NCI-H1092 (cell line): ENCODE results near the gene DLX5.

Experiments used
- DNase-seq: peaks from one replicate; lab custom pipeline; 2025; lab: John Stamatoyannopoulos, UW

DLX5 gene

GRCh38 chr7:96991546-96992191 lies 33.0 kb downstream of the DLX5 start:
- no peak for DNase-seq

DNA sequence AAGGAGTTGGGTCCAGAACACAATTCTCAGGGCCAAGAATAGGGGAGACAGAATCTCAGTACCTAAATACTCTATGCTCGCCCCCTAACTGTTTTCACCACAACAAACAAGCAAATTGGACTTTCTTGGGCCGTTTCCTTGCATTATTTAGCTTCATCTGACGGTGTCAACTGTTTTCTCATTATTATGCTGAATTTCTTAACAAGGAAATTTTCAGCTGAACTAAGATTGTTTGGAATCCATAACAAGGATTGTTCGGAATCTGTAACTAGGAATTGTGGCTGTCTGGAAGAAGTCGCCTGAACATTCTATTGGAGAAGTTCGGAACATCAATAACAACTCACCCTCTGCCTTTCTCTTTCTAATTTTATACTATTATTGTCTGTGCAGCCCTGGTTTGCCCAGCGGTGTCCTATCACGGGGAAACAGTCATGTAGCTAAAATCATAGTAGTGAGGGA lies 34.7 kb downstream of the DLX5 start:
- no peak for DNase-seq

DNA sequence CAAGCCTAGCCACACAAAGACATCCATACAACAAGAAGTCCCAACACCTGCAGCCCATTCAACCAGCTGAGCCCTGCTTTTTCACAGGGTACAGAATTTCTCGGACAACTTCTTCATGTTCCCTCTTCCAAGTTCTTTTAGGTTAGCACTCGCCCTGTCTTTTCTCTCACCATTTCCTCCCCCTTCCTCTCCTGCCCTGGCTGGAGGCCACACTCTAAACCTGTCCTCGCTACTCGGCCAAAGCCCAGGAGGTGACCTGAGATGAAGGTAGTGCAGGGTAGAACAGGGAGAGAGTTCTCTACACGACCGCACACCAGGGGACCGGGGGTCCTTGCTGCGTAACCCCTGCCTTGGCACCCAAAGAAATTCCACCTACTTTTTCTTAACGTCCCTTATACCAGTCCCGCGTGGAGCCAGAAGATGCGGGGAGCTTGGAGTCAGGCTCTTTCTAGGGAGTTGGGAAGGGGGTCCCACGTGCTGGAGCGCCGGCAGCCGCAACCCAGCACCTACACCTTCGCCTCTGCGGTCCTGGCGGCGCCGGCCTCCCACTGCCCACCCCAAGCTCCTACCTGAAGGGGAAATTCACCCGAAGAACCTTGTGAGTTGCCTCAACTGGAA lies 35.3 kb downstream of the DLX5 start:
- DNase-seq = no peak

DNA sequence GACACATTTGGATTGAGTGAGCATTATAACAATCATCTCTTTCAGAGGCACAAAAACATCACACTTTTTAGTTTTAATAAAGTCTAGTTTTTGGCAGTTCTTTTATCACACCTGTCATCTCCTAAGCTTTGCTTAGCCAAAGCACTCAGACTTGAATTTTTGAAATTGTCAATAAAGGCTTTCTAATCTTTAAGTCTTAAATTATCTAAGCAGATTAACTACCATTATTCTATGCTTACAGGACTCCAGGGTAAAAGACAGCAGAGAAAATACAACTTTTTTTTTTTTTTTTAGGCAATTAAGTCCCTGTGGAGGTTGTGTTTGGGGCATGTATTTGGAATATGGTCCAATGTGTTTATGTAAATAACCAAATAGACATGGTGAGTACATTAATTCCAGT lies 36.9 kb downstream of the DLX5 start:
- DNase-seq = no peak

GRCh38 chr7:96986901-96987300 lies 37.7 kb downstream of the DLX5 start:
- no peak for DNase-seq

DNA sequence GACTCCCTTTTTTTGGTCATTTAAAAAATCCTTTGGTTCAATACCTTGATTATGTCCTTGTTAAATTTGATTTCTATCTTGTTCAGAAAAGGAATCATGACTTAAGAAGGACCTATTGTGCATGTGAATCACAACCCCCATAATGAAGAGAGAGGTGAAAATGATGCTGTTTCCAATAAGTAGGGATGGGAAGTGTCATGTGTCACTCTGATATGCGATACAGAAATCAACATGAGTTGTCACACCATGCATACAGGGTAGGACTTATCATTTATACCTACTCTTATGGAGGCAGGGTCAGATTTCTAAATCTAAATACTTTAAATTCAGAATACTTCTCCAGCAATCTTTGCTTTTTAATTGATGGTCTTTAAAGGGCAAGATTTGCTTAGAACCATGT lies 38.6 kb downstream of the DLX5 start:
- no peak for DNase-seq

GRCh38 chr7:96982586-96982985 lies 42.0 kb downstream of the DLX5 start:
- no peak for DNase-seq

- no peak for DNase-seq
These were observed 44.9 kb downstream of the DLX5 start for GRCh38 chr7:96979551-96980276.

GRCh38 chr7:96977445-96977844 lies 47.2 kb downstream of the DLX5 start:
- DNase-seq = no peak

GRCh38 chr7:96976106-96976505 lies 48.5 kb downstream of the DLX5 start:
- no peak for DNase-seq

DNA sequence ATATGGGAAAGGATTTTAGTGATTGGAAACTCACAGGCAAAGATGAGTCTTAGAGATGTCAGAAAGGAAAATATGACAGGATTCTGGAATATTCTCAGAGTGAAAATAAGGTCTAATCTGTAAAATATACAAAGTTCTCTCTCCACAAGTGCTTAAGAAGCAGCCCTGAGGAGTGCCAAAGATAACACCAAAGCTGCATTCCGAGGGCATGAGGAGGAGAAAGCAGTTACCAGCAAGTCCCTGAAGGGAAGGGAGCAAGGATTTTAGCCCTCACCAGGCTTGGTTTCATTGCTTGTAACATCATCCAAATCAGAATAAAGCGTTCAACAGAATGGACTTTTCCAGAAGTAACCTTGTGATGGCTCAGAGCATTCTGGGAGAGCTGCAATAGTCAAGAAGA lies 50.6 kb downstream of the DLX5 start:
- no peak for DNase-seq

DNA sequence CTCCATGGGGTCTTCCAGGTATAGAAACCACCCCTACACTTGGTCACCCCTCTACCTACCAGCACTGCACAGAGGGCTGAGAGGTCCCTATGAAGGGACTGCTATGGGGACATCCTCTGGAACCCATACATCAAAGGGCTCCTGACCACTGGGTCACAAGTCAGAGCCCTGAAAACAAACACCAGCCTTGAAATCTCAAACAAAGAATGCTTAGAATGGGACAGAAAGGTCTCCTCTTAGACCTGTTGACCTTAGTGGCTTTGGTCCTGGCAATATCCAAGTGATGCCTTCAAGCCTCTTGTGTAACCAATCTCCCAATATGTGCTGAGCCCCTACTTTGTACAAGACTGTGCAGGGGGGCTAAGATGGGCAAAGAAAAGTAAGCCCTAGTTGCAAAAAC lies 53.9 kb downstream of the DLX5 start:
- no peak for DNase-seq
